HUES6 (cell line): ENCODE results near the gene SLC35B2.
A peak's percentile ranks its signal among the peaks of the same experiment; 100 is the strongest.

Source experiments
- H3K27ac ChIP-seq: 2 replicates; pipeline ENCODE4 v1.7.0; 2013; ENCODE audit warnings: low read depth, mild to moderate bottlenecking, low read length, inconsistent platforms
- H3K27me3 ChIP-seq: 2 replicates; pipeline ENCODE4 v1.6.1; 2013; ENCODE audit warnings: low read length; ENCODE audit not compliant: control insufficient read depth, insufficient read depth
- H3K36me3 ChIP-seq: 2 replicates; pipeline ENCODE4 v1.6.1; 2013; ENCODE audit warnings: low read length; ENCODE audit not compliant: control insufficient read depth, insufficient read depth
- H3K4me1 ChIP-seq: 2 replicates; pipeline ENCODE4 v1.6.1; 2013; ENCODE audit warnings: low read length; ENCODE audit not compliant: control insufficient read depth, insufficient read depth
- H3K4me3 ChIP-seq: 2 replicates; pipeline ENCODE4 v1.5.1; 2013; ENCODE audit warnings: low read depth, low read length
- H3K9ac ChIP-seq: one replicate; pipeline ENCODE4 v1.6.1; 2013; ENCODE audit warnings: mild to moderate bottlenecking, low read length
- H3K9me3 ChIP-seq: 2 replicates; pipeline ENCODE4 v1.6.1; 2013; ENCODE audit warnings: low read depth, low read length; ENCODE audit not compliant: control insufficient read depth, insufficient read depth

Gene SLC35B2

DNA sequence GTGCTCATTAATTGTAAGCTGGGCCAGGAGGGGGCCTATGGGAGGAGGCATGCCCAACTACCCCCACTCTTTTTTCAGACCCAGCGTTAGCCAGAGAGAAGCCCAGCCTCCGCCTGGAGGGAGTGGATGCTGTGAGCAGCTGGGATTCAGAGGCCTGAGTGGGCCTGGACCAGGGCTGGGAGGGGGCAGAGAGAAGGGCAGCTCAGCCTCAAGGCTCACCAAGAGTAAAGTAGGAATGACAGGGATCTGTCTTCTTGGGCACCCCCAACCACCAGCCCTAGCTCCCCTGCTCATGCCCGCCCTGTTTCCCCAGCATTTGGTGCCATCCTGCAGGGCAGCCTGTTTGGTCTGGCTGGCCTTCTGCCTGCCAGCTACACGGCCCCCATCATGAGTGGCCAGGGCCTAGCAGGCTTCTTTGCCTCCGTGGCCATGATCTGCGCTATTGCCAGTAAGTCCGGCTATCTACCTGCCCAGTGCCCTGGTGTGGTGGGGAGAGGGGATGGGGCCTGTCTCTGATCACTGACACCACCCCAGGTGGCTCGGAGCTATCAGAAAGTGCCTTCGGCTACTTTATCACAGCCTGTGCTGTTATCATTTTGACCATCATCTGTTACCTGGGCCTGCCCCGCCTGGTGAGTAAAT lies 27.2 kb downstream of the SLC35B2 start:
- no peaks in the 10 kb centered on the region for H3K9me3 ChIP-seq
- no peaks in the 10 kb centered on the region for H3K27me3 ChIP-seq
- H3K9ac ChIP-seq = no peak overlapping the region
- peaks cover 30% of the 10 kb centered on the region for H3K4me1 ChIP-seq
- no peak overlapping the region for H3K4me3 ChIP-seq
- peaks cover 65% of the 10 kb centered on the region for H3K36me3 ChIP-seq
- H3K27ac ChIP-seq = no peak overlapping the region

GRCh38 chr6:44229376-44230033 lies 27.8 kb downstream of the SLC35B2 start:
- H3K27ac ChIP-seq = no peak overlapping the region
- H3K4me1 ChIP-seq = peaks cover 30% of the 10 kb centered on the region
- H3K27me3 ChIP-seq = no peaks in the 10 kb centered on the region
- no peaks in the 10 kb centered on the region for H3K9me3 ChIP-seq
- H3K9ac ChIP-seq = no peak overlapping the region
- peaks cover 63% of the 10 kb centered on the region for H3K36me3 ChIP-seq
- H3K4me3 ChIP-seq = no peak overlapping the region

DNA sequence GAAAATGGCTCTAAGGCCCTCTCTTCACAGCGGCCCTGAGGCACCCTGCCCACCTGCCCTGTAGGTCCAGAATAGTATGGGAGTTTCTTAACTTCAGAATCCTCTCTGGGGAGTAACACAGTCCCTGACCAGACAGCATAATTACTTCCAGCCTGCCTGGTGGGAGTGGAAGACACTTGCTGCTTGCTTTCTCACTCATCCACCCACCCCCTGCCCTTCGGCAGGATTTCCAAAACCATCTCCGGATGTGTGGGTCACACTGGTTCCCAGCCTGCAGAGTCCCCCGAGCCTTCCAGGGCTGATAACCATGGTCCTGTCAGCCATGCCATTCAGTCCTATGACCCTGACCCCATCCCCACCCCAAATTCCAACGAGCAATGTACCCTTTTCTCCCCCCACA lies 28.5 kb downstream of the SLC35B2 start:
- peaks cover 30% of the 10 kb centered on the region for H3K4me1 ChIP-seq
- H3K27me3 ChIP-seq = no peaks in the 10 kb centered on the region
- H3K36me3 ChIP-seq = peaks cover 59% of the 10 kb centered on the region
- no peak overlapping the region for H3K9ac ChIP-seq
- H3K27ac ChIP-seq = no peak overlapping the region
- H3K9me3 ChIP-seq = no peaks in the 10 kb centered on the region
- no peak overlapping the region for H3K4me3 ChIP-seq

DNA sequence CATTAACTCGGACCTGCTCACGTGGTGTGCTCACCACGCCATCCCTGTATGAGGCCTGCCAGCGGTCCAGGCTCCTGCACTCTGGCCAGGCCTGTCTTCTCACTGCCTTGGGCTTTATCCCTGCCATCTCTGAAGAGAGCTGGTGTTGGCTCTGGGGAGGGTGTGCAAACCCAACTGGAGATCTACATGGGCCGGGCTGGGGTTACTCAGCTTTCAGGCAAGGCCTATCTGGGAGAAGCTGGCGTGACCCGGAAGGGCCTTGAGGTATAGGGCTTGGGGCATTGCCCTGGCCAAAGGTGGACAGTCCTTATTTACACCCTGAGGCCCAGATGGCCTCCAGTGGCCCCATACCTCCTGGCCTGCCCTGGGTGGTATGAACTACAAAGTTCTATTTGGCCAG lies 28.9 kb downstream of the SLC35B2 start:
- H3K27me3 ChIP-seq = no peaks in the 10 kb centered on the region
- no peak overlapping the region for H3K4me3 ChIP-seq
- no peak overlapping the region for H3K27ac ChIP-seq
- H3K9me3 ChIP-seq = no peaks in the 10 kb centered on the region
- H3K36me3 ChIP-seq = peaks cover 55% of the 10 kb centered on the region
- no peak overlapping the region for H3K9ac ChIP-seq
- peaks cover 27% of the 10 kb centered on the region for H3K4me1 ChIP-seq

DNA sequence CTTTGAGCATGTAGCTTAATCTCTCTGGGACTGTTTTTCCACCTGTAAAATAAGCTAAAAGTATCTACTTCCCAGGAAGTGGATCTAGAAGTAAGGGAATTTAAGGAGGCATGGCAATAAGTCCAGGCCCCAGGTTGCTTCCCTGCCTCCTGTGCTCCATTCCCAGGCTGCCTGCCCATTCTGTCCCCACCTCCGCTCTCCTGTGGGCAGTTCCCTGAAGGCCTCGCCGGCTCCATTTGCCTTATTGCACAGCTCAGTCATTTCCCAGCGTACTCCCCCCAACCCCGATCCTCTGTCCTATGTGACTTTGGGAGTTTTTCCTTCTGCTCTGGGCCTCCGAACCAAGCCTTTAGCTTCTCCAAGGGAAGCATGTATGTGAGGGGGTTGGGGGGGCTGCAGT lies 29.3 kb downstream of the SLC35B2 start:
- Histone ChIP-seq H3K36me3 (peaks cover 51% of the 10 kb centered on the region), H3K27ac (no peak overlapping the region), H3K27me3 (no peaks in the 10 kb centered on the region), H3K4me3 (no peak overlapping the region), H3K4me1 (peaks cover 27% of the 10 kb centered on the region), H3K9me3 (no peaks in the 10 kb centered on the region), H3K9ac (no peak overlapping the region)

DNA sequence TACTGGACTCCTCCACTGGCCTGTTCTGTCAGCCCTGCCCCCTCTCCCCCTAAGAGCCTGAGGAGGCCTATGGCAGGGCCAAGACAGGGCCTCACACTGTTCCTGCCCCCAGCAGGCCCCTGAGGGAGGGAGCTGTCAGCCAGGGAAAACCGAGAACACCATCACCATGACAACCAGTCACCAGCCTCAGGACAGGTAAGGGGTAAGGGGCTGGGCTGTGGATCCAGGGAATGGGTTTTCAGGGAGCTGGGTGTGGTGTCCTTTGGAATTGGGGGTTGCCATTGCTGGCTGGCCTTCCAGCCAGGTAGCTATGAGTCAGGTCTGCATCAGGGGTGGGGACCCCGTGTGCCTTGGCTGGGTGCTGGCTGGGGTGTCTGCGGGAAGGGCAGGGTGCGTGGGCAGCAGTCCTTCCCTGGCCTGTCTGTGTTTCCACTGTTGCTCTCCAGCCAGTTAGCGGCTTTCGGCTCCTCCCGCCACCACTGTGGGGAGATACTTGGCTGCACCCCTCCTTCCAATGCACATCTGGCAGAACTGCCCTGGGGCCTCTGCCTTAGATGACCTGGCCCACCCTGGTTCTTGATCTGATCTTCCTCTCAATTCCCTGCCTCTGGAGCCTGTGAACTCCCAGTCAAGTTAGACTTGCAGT lies 30.1 kb downstream of the SLC35B2 start:
- Histone ChIP-seq H3K9me3 (no peaks in the 10 kb centered on the region), H3K9ac (no peak overlapping the region), H3K27ac (no peak overlapping the region), H3K27me3 (no peaks in the 10 kb centered on the region), H3K4me1 (peaks cover 35% of the 10 kb centered on the region), H3K36me3 (peaks cover 44% of the 10 kb centered on the region), H3K4me3 (no peak overlapping the region)

- Histone ChIP-seq H3K27ac (no peak overlapping the region), H3K4me1 (peaks cover 40% of the 10 kb centered on the region), H3K36me3 (peaks cover 37% of the 10 kb centered on the region), H3K9me3 (no peaks in the 10 kb centered on the region), H3K27me3 (no peaks in the 10 kb centered on the region), H3K4me3 (no peak overlapping the region), H3K9ac (no peak overlapping the region)
Measured at GRCh38 chr6:44226368-44227147, 30.8 kb downstream of the SLC35B2 start.

- peaks cover 30% of the 10 kb centered on the region for H3K36me3 ChIP-seq
- H3K27ac ChIP-seq = no peak overlapping the region
- H3K9me3 ChIP-seq = no peaks in the 10 kb centered on the region
- no peaks in the 10 kb centered on the region for H3K27me3 ChIP-seq
- H3K4me1 ChIP-seq = peaks cover 46% of the 10 kb centered on the region
- no peak overlapping the region for H3K4me3 ChIP-seq
- no peak overlapping the region for H3K9ac ChIP-seq
Measured at GRCh38 chr6:44225579-44226325, 31.6 kb downstream of the SLC35B2 start.

DNA sequence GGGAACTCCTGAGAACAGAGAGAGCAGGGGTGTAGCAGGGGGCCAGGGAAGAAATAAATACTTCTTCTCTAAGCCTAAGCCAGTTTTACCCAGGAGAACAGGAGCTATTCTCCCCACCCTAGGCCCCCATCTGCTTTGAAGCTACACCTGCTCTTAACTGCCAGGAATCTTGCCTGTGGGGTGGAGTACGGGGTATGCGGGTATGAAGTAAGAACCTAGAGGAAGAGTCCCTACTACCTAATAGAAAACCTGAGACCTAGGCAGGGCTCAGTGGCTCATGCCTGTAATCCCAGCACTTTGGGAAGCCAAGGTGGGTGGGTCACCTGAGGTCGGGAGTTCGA lies 32.4 kb downstream of the SLC35B2 start:
- Histone ChIP-seq H3K36me3 (peaks cover 22% of the 10 kb centered on the region), H3K4me1 (peaks cover 48% of the 10 kb centered on the region), H3K27ac (no peak overlapping the region), H3K9ac (peak overlapping the region; percentile 51), H3K4me3 (peak overlapping the region; percentile 80), H3K9me3 (no peaks in the 10 kb centered on the region), H3K27me3 (no peaks in the 10 kb centered on the region)

DNA sequence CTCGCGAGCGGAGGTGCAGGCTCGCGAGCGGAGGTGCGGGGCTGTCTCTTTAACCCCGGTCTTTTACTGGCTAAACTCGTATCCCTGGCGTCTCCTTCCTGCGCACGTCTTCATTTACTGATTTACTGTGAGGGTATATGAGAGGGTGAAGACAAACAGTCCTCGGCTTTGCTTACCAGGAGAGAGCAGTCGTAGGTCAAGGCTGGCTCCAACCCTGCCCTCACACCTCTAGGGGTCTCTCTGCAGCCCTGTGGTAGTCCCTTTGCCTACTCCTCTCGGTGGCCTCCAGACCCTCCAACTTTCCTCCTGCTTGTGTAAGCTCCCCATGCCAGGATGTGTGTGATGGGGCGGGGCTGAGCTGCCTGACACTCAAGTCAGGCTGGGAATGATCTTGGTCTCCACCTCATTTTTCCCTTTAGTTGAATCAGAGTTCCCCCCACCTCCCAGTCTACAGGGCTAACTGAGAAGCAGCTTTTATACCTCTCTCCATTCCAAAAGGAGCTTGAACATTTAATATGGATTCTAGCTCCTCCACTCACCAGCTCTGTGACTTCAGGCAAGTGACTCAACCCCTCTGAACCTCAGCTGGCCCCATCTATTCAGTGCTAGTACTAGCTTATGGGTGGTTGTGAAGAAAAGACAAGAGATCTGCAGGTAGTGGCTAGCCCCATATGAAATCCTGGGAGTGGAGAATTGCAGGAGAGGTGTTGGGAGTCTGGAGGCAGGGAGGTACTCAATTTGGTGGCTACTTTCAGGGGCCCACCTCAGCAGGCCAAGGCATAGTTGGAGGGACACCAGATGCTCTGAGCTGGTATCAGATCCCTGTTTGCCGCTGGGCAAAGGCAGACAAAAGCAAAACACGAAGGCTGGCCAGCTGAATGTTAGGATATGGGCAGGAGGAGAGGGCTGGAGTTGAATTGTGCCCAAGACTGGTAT lies 33.0 kb downstream of the SLC35B2 start:
- Histone ChIP-seq H3K36me3 (peaks cover 16% of the 10 kb centered on the region), H3K9me3 (no peaks in the 10 kb centered on the region), H3K4me1 (peaks cover 50% of the 10 kb centered on the region), H3K9ac (peak overlapping the region; percentile 51), H3K27me3 (no peaks in the 10 kb centered on the region), H3K27ac (no peak overlapping the region; the same call in 1 of the 2 replicates), H3K4me3 (peak overlapping the region; percentile 80)
